Neural progenitor cell (in vitro differentiated cells): ENCODE results near the gene SKI.

ENCODE experiments used
- CTCF ChIP-seq: fragments of 200-600 bp; sonication (generic); IDR thresholded peaks from 2 replicates; pipeline ENCODE4 v1.5.1; 2017; ENCODE audit warnings: antibody characterized with exemption, mild to moderate bottlenecking
- EZH2phosphoT487 ChIP-seq: fragments of 200-600 bp; sonication (generic); IDR thresholded peaks from 2 replicates; pipeline ENCODE4 v1.6.1; 2017; ENCODE audit warnings: antibody characterized with exemption

GRCh38 chr1:2353551-2354438 lies 125.7 kb downstream of the SKI start:
- TF ChIP-seq CTCF (no peak), EZH2phosphoT487 (no peak)
